ENCODE results near the gene TECPR1.

The TECPR1 gene

GRCh38 chr7:98251601-98252424 lies at the start of gene TECPR1:
Gene TECPR1 (minus strand): TSS chr7:98252232. CDS start chr7:98246146, 6,086 bp downstream.
- DNase-seq (ENCODE audit: low read depth), result peak; percentile 81

- no peak for DNase-seq (ENCODE audit: low read depth)
These were observed 48.8 kb upstream of the TECPR1 start for GRCh38 chr7:98300595-98301372.

- no peak for DNase-seq (ENCODE audit: low read depth)
These were observed 45.7 kb upstream of the TECPR1 start for GRCh38 chr7:98297626-98298286.

GRCh38 chr7:98296833-98297232 lies 44.8 kb upstream of the TECPR1 start:
- DNase-seq (ENCODE audit: low read depth), result no peak

- no peak for DNase-seq (ENCODE audit: low read depth)
These were observed 43.6 kb upstream of the TECPR1 start for GRCh38 chr7:98295467-98296192.

GRCh38 chr7:98294798-98295382 lies 42.9 kb upstream of the TECPR1 start:
- no peak for DNase-seq (ENCODE audit: low read depth)

- no peak for DNase-seq (ENCODE audit: low read depth)
These were observed 42.3 kb upstream of the TECPR1 start for GRCh38 chr7:98294326-98294725.

GRCh38 chr7:98293746-98294145 lies 41.7 kb upstream of the TECPR1 start:
- DNase-seq (ENCODE audit: low read depth), result no peak

- no peak for DNase-seq (ENCODE audit: low read depth)
These were observed 41.2 kb upstream of the TECPR1 start for GRCh38 chr7:98293265-98293664.

GRCh38 chr7:98291717-98292116 lies 39.7 kb upstream of the TECPR1 start:
- no peak for DNase-seq (ENCODE audit: low read depth)

- DNase-seq (ENCODE audit: low read depth), result no peak
These were observed 37.4 kb upstream of the TECPR1 start for GRCh38 chr7:98289333-98289875.

GRCh38 chr7:98288064-98288823 lies 36.2 kb upstream of the TECPR1 start:
- no peak for DNase-seq (ENCODE audit: low read depth)

GRCh38 chr7:98287486-98287959 lies 35.5 kb upstream of the TECPR1 start:
- DNase-seq (ENCODE audit: low read depth), result no peak

GRCh38 chr7:98286701-98287485 lies 34.9 kb upstream of the TECPR1 start:
- DNase-seq (ENCODE audit: low read depth), result no peak

- peak; percentile 41 for DNase-seq (ENCODE audit: low read depth)
These were observed 34.1 kb upstream of the TECPR1 start for GRCh38 chr7:98286093-98286539.

GRCh38 chr7:98285157-98286092 lies 33.4 kb upstream of the TECPR1 start:
- DNase-seq (ENCODE audit: low read depth), result no peak

GRCh38 chr7:98284335-98285036 lies 32.5 kb upstream of the TECPR1 start:
- DNase-seq (ENCODE audit: low read depth), result peak; percentile 54

- DNase-seq (ENCODE audit: low read depth), result no peak
These were observed 31.8 kb upstream of the TECPR1 start for GRCh38 chr7:98283887-98284222.
